SK-N-SH (cell line): ENCODE results near the gene CTRB1. TPM values are rescaled to one million over a fixed set of nuclear protein-coding genes. Genes with fewer than 3 reads are reported as not detected.

Source experiments
- CTCF ChIA-PET: fragments of 300-600, 350-600 bp; formaldehyde crosslinking; extraction: SDS; loops from one replicate; lab custom pipeline; 2021; lab: Yijun Ruan, JAX
- POLR2A ChIA-PET: fragments of 350-600 bp; sonication (Branson Sonifier 250); formaldehyde crosslinking; extraction: SDS; loops from one replicate; lab custom pipeline; 2020; ENCODE audit warnings: antibody characterized with exemption, inconsistent platforms; lab: Yijun Ruan, JAX
- DNase-seq: peaks from one replicate; pipeline ENCODE4 v3.0.0; 2012
- H2AFZ ChIP-seq: fragments of 200-600 bp; sonication (generic); 2 replicates; pipeline ENCODE4 v1.8.1; 2016; ENCODE audit warnings: antibody characterized with exemption, mild to moderate bottlenecking, low read depth
- H3F3A ChIP-seq: fragments of 200-600 bp; sonication (generic); replicated peaks from 2 replicates; pipeline ENCODE3; 2016; ENCODE audit warnings: antibody characterized with exemption, mild to moderate bottlenecking; ENCODE audit not compliant: insufficient read depth
- H3K27ac ChIP-seq, 2 experiments: fragments of 200-500 bp in 1 of 2; fragments of 200-600 bp in 1 of 2; sonication (Bioruptor generic) in 1 of 2; sonication (generic), shearing (Covaris generic) in 1 of 2; 2 replicates each; pipeline versions ENCODE4 v1.5.1 to v1.6.1; 2014 to 2016; ENCODE audit warnings: low read depth in 2 of 2, inconsistent platforms in 1 of 2, low read length in 1 of 2, mild to moderate bottlenecking in 1 of 2, mixed read lengths in 1 of 2
- H3K27me3 ChIP-seq: fragments of 200-600 bp; sonication (generic), shearing (Covaris generic); 2 replicates; pipeline ENCODE4 v1.6.1; 2016; ENCODE audit warnings: mixed run types; ENCODE audit not compliant: insufficient read depth
- H3K36me3 ChIP-seq, 2 experiments: fragments of 200-500 bp in 1 of 2; fragments of 200-600 bp in 1 of 2; sonication (Bioruptor generic) in 1 of 2; sonication (generic) in 1 of 2; replicated peaks in 1 of 2; 2 replicates each; pipeline versions ENCODE3 to v1.5.1; 2014 to 2016; ENCODE audit warnings: low read length in 1 of 2, mild to moderate bottlenecking in 1 of 2; ENCODE audit not compliant: insufficient read depth in 2 of 2, control insufficient read depth in 1 of 2
- H3K4me1 ChIP-seq, 2 experiments: fragments of 200-500 bp in 1 of 2; fragments of 200-600 bp in 1 of 2; sonication (Bioruptor generic) in 1 of 2; sonication (generic), shearing (Covaris generic) in 1 of 2; 2 replicates each; pipeline versions ENCODE4 v1.5.1 to v1.6.1; 2014 to 2016; ENCODE audit warnings: low read depth in 1 of 2, low read length in 1 of 2, mixed run types in 1 of 2; ENCODE audit not compliant: insufficient read depth in 2 of 2, control insufficient read depth in 1 of 2
- H3K4me2 ChIP-seq: fragments of 200-600 bp; sonication (generic), shearing (Covaris generic); 2 replicates; pipeline ENCODE4 v1.6.1; 2017; ENCODE audit warnings: mixed run types
- H3K4me3 ChIP-seq, 2 experiments: fragments of 200-500 bp in 1 of 2; fragments of 200-600 bp in 1 of 2; sonication (Bioruptor generic) in 1 of 2; sonication (generic), shearing (Covaris generic) in 1 of 2; 2 replicates each; pipeline versions ENCODE4 v1.5.1 to v1.8.1; 2014 to 2016; ENCODE audit warnings: low read depth in 2 of 2, inconsistent platforms in 1 of 2, low read length in 1 of 2, mild to moderate bottlenecking in 1 of 2, mixed read lengths in 1 of 2, moderate library complexity in 1 of 2
- H3K79me2 ChIP-seq: fragments of 200-600 bp; sonication (generic); 2 replicates; pipeline ENCODE4 v1.8.1; 2017; ENCODE audit warnings: mild to moderate bottlenecking; ENCODE audit not compliant: insufficient read depth
- H3K9ac ChIP-seq: fragments of 200-600 bp; sonication (generic); 2 replicates; pipeline ENCODE4 v1.6.1; 2017; ENCODE audit warnings: mixed run types
- H3K9me2 ChIP-seq: fragments of 200-600 bp; sonication (generic); 2 replicates; pipeline ENCODE4 v1.6.1; 2017; ENCODE audit warnings: mixed run types
- H3K9me3 ChIP-seq: fragments of 200-600 bp; sonication (generic); 2 replicates; pipeline ENCODE4 v1.6.1; 2017; ENCODE audit warnings: mixed run types, mild to moderate bottlenecking, moderate library complexity
- H4K20me1 ChIP-seq: fragments of 200-600 bp; sonication (generic); 2 replicates; pipeline ENCODE4 v1.6.1; 2017; ENCODE audit warnings: mild to moderate bottlenecking, mixed run types; ENCODE audit not compliant: insufficient read depth
- FOSL2 ChIP-seq: IDR thresholded peaks from 2 replicates; pipeline ENCODE4 v1.4.0; 2012; ENCODE audit warnings: low read depth, mild to moderate bottlenecking, moderate library complexity, borderline replicate concordance
- JUND ChIP-seq: IDR thresholded peaks from 2 replicates; pipeline ENCODE4 v1.4.0; 2012
- MEF2A ChIP-seq: IDR thresholded peaks from 2 replicates; pipeline ENCODE4 v1.4.0; 2012; ENCODE audit warnings: low read depth, borderline replicate concordance
- MXI1 ChIP-seq: IDR thresholded peaks from 2 replicates; pipeline ENCODE4 v1.6.1; 2012; ENCODE audit warnings: mild to moderate bottlenecking, low read depth, low read length, improper control_type of control experiment
- NFIC ChIP-seq: IDR thresholded peaks from 2 replicates; pipeline ENCODE4 v1.4.0; 2012; ENCODE audit warnings: borderline replicate concordance
- RAD21 ChIP-seq: IDR thresholded peaks from 2 replicates; pipeline ENCODE4 v1.6.1; 2012; ENCODE audit warnings: mild to moderate bottlenecking, low read length
- RCOR1 ChIP-seq: fragments of 150-350 bp; IDR thresholded peaks from 2 replicates; pipeline ENCODE4 v1.6.1; 2017; ENCODE audit warnings: antibody characterized with exemption, low read length
- RFX5 ChIP-seq: IDR thresholded peaks from 2 replicates; pipeline ENCODE4 v1.6.1; 2012; ENCODE audit warnings: mild to moderate bottlenecking, improper control_type of control experiment, low read length
- SIN3A ChIP-seq: IDR thresholded peaks from 2 replicates; pipeline ENCODE4 v1.6.1; 2012; ENCODE audit warnings: low read depth, mild to moderate bottlenecking, low read length, moderate library complexity, borderline replicate concordance
- TAF1 ChIP-seq: IDR thresholded peaks from 2 replicates; pipeline ENCODE4 v1.6.1; 2012; ENCODE audit warnings: low read depth, mild to moderate bottlenecking, low read length, moderate library complexity, borderline replicate concordance
- TEAD4 ChIP-seq: IDR thresholded peaks from 2 replicates; pipeline ENCODE4 v1.4.0; 2012; ENCODE audit warnings: mild to moderate bottlenecking, borderline replicate concordance; ENCODE audit not compliant: insufficient read depth
- WGBS: methylation state at CpG from one replicate; pipeline ENCODE4 v1.1.6; 2017; ENCODE audit warnings: low lambda C conversion rate; 5-methylcytosine and 5-hydroxymethylcytosine counted together
- polyA plus RNA-seq, 3 experiments: library from polyadenylated mRNA; depleted of rRNA; stranded (reverse); fragments of >200 nt; gene quantifications; 2 replicates each; pipeline ENCODE4 v1.2.3, GENCODE V29; 2012
- TF ChIP-seq, protein P1 (sequence below): IDR thresholded peaks from 2 replicates; pipeline ENCODE4; 2012
- TF ChIP-seq, protein P2 (sequence below): IDR thresholded peaks from 2 replicates; pipeline ENCODE4 v1.6.1; 2012; ENCODE audit warnings: mild to moderate bottlenecking, low read depth, low read length, moderate library complexity
- TF ChIP-seq, protein P3 (sequence below): IDR thresholded peaks from 2 replicates; pipeline ENCODE4 v1.4.0; 2012; ENCODE audit warnings: low read depth, borderline replicate concordance
- TF ChIP-seq, protein P4 (sequence below): IDR thresholded peaks from 2 replicates; pipeline ENCODE4 v1.4.0; 2012; ENCODE audit warnings: low read depth
- TF ChIP-seq, protein P5 (sequence below): fragments of 200-600 bp; sonication (generic); IDR thresholded peaks from 2 replicates; pipeline ENCODE4 v1.6.1; 2017; ENCODE audit warnings: antibody characterized with exemption, mild to moderate bottlenecking, moderate library complexity

The CTRB1 gene
- polyA plus RNA-seq, 1 of the 3 experiments (the other 2 are of a cell fraction): not detected

DNA sequence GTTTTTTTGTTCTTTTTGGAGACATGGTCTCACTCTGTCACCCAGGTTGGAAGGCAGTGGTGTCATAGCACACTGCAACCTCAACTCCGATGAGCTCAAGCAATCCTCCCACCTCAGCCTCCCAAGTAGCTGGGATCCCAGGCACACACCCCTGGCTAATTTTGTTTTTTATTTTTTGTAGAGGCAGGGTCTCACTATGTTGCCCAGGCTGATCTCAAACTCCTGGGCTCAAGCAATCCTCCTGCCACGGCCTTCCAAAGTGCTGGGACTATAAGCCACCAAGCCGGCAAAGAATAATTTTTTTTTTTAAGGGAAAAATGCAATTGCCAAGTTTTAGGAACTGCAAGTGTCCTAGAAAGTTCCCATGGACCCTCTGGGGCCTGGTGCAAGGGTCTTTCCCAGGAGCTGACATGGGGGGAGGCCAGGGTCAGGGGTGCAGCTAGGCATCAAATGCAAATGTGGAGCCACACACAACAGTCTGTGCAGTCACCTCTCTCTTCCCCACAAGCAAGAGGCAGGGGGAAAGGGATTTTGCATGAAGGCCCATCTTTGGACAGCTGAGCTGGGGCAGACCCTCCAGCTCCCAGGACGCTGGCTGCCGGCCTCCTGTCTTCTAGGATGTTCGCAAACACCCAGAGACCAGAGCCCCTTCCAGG is 52.8 kb downstream of the CTRB1 start:
- CTCF ChIA-PET: no interaction called here
- Histone ChIP-seq H3K27ac (no peak overlapping the region), H3K36me3 (no peaks in the 10 kb centered on the region), H3K9me2 (no peaks in the 10 kb centered on the region), H3F3A (no peaks in the 10 kb centered on the region)
- TF ChIP-seq RAD21: no peak
- no peak for TF ChIP-seq SIN3A
- TF ChIP-seq RCOR1: no peak
- TF ChIP-seq, protein P1, sequence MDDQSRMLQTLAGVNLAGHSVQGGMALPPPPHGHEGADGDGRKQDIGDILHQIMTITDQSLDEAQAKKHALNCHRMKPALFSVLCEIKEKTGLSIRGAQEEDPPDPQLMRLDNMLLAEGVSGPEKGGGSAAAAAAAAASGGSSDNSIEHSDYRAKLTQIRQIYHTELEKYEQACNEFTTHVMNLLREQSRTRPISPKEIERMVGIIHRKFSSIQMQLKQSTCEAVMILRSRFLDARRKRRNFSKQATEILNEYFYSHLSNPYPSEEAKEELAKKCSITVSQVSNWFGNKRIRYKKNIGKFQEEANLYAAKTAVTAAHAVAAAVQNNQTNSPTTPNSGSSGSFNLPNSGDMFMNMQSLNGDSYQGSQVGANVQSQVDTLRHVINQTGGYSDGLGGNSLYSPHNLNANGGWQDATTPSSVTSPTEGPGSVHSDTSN: no peak
- TF ChIP-seq MXI1: no peak
- TF ChIP-seq, protein P2, sequence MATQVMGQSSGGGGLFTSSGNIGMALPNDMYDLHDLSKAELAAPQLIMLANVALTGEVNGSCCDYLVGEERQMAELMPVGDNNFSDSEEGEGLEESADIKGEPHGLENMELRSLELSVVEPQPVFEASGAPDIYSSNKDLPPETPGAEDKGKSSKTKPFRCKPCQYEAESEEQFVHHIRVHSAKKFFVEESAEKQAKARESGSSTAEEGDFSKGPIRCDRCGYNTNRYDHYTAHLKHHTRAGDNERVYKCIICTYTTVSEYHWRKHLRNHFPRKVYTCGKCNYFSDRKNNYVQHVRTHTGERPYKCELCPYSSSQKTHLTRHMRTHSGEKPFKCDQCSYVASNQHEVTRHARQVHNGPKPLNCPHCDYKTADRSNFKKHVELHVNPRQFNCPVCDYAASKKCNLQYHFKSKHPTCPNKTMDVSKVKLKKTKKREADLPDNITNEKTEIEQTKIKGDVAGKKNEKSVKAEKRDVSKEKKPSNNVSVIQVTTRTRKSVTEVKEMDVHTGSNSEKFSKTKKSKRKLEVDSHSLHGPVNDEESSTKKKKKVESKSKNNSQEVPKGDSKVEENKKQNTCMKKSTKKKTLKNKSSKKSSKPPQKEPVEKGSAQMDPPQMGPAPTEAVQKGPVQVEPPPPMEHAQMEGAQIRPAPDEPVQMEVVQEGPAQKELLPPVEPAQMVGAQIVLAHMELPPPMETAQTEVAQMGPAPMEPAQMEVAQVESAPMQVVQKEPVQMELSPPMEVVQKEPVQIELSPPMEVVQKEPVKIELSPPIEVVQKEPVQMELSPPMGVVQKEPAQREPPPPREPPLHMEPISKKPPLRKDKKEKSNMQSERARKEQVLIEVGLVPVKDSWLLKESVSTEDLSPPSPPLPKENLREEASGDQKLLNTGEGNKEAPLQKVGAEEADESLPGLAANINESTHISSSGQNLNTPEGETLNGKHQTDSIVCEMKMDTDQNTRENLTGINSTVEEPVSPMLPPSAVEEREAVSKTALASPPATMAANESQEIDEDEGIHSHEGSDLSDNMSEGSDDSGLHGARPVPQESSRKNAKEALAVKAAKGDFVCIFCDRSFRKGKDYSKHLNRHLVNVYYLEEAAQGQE: no peak
- no peak for TF ChIP-seq JUND
- TF ChIP-seq, protein P3, sequence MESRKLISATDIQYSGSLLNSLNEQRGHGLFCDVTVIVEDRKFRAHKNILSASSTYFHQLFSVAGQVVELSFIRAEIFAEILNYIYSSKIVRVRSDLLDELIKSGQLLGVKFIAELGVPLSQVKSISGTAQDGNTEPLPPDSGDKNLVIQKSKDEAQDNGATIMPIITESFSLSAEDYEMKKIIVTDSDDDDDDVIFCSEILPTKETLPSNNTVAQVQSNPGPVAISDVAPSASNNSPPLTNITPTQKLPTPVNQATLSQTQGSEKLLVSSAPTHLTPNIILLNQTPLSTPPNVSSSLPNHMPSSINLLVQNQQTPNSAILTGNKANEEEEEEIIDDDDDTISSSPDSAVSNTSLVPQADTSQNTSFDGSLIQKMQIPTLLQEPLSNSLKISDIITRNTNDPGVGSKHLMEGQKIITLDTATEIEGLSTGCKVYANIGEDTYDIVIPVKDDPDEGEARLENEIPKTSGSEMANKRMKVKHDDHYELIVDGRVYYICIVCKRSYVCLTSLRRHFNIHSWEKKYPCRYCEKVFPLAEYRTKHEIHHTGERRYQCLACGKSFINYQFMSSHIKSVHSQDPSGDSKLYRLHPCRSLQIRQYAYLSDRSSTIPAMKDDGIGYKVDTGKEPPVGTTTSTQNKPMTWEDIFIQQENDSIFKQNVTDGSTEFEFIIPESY: no peak
- no peak for TF ChIP-seq FOSL2
- no peak for TF ChIP-seq RFX5
- no peak for TF ChIP-seq NFIC
- TF ChIP-seq MEF2A: no peak
- no peak for TF ChIP-seq TEAD4
- TF ChIP-seq, protein P4, sequence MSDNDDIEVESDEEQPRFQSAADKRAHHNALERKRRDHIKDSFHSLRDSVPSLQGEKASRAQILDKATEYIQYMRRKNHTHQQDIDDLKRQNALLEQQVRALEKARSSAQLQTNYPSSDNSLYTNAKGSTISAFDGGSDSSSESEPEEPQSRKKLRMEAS: no peak
- no peak for TF ChIP-seq TAF1
- TF ChIP-seq, protein P5, sequence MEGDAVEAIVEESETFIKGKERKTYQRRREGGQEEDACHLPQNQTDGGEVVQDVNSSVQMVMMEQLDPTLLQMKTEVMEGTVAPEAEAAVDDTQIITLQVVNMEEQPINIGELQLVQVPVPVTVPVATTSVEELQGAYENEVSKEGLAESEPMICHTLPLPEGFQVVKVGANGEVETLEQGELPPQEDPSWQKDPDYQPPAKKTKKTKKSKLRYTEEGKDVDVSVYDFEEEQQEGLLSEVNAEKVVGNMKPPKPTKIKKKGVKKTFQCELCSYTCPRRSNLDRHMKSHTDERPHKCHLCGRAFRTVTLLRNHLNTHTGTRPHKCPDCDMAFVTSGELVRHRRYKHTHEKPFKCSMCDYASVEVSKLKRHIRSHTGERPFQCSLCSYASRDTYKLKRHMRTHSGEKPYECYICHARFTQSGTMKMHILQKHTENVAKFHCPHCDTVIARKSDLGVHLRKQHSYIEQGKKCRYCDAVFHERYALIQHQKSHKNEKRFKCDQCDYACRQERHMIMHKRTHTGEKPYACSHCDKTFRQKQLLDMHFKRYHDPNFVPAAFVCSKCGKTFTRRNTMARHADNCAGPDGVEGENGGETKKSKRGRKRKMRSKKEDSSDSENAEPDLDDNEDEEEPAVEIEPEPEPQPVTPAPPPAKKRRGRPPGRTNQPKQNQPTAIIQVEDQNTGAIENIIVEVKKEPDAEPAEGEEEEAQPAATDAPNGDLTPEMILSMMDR: no peak
- TF ChIP-seq, all 33 proteins: peak for 0
- Histone ChIP-seq H3K79me2 (peaks cover 1% of the 10 kb centered on the region; the same call in 1 of the 2 replicates), H3K4me1 (peaks cover 8 to 15% of the 10 kb centered on the region in 2 experiments; a peak in 2 of 4 replicates), H3K9me3 (no peaks in the 10 kb centered on the region), H3K9ac (no peak overlapping the region), H4K20me1 (no peaks in the 10 kb centered on the region), H3K4me2 (no peak overlapping the region), H3K4me3 (no peak overlapping the region), H2AFZ (no peak overlapping the region), H3K27me3 (no peaks in the 10 kb centered on the region)
- POLR2A ChIA-PET: no interaction called here
- no peak for DNase-seq
- 98% methylated on average over 6 of the region's 6 CpGs for WGBS
